Activated CD8-positive, alpha-beta memory T cell treated with anti-CD3 and anti-CD28 coated beads, Interleukin-2, amount 50 U/mL, for 48 hours (primary cell): ENCODE data around the gene CHST1.

ENCODE experiments used
- DNase-seq: peaks from one replicate; pipeline ENCODE4 v3.0.0-alpha.2; 2020

The CHST1 gene

GRCh38 chr11:45643598-45644260, 21.7 kb downstream of the CHST1 start:
- no peak for DNase-seq

DNA sequence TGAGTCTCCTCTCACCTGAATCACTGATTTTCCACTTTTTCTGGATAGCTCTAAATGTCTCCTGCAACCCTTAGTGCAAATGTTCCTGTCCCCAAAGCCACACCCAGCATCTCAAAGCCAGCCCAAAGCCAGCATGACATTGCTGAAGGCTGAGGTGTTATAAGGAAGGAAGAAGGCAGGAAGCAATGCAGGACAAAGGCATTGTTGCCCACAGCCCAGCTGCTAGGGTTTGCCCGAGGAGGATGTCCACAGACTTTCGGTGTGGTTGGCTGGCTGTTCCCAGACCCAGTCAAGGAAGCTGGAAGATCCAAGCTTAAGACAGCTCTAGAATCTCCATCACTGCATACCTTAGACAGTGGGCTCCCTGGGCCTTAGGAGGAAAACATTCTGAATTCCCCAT, 23.5 kb downstream of the CHST1 start:
- DNase-seq: no peak

DNA sequence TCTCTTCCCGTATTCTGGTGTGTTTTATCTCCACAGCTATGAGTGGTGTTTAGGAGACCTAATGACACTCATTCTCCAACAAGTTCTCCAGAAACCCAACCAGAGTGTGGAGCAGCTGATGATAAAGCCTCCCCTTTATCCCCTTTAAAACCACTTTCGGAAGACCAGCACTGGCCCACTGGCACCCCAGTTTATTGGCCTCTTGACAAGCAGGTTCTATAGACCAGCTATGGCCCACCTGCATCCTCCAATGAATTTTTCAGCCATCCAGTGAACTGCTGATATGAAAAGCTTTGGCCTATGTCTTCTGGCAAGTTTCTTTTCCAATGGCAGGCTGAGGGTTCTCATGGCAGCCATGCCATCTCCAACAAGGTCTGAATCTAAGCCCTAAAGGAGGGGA, 27.4 kb downstream of the CHST1 start:
- no peak for DNase-seq

- no peak for DNase-seq
These were observed 29.5 kb downstream of the CHST1 start for GRCh38 chr11:45635907-45636306.

DNA sequence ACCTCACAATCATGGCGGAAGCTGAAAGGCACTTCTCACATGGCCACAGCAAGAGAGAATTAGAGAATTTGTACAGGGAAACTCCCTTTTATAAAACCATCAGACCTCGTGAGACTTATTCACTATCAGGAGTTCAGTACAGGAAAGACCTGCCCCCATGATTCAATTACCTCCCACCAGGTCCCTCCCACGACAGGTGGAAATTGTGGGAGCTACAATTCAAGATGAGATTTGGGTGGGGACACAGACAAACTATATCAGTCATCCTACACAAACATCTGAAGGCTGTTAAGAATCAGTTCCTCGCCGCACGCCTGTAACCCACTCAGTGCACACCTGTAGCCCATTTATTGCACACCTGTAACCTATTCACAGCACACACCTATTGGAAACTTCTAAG, 39.8 kb downstream of the CHST1 start:
- no peak for DNase-seq

DNA sequence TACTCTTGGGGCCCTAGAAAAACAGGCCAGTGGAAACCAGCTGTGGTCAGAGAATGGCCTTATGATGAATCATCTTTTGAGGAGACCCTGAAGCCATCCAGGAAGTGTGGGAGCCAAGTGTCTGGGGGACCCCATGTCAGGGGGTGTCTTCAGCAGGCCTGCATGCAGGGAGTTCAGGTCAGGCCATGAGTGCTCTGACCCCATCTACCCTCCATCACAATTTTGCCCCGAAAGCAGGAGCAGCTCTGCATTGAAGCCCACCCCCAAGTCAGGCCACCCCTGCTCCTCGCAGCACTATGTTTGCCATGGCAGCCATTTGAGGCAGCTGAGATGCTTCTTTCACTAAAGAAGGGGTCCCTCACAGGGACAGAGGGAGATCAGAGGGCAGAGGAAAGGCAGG, 41.3 kb downstream of the CHST1 start:
- no peak for DNase-seq

DNA sequence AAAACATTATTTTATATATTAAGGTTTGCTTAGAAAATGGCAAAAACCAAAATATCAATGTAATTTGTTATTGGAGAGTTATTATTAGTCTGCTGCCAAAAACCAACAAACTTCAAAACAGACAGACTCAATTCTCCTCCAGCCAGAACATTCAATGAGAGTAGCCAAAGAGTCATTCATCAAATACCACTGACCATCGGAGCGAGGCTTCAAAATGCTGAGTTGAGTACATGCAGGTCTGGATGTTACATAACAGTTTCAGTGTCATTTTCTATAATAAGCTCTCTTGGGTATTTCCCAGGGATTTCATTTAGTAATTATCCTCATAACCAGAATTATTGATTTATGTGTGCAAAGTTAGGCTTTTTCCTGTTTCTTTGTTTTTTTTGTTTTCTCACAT, 42.6 kb downstream of the CHST1 start:
- DNase-seq: no peak

DNA sequence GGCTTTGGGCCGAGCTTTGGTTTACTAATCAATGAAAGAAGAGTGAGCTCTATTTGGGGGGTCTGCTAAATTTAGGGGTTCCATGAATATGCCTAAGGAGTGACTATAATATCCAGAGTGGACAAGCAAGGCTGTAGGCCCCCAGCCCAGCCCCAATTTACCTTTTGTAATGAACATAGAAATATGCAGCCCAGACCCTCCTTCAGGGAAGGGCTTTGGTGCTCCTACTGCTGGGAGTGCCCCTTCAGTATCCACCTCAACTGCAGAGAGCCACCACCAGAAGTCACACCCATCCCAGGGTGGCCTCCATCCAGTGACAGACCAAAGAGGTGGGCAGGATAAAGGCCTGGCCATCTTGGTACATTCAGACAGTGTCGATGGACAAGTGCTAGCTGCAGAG, 43.1 kb downstream of the CHST1 start:
- DNase-seq: no peak

DNA sequence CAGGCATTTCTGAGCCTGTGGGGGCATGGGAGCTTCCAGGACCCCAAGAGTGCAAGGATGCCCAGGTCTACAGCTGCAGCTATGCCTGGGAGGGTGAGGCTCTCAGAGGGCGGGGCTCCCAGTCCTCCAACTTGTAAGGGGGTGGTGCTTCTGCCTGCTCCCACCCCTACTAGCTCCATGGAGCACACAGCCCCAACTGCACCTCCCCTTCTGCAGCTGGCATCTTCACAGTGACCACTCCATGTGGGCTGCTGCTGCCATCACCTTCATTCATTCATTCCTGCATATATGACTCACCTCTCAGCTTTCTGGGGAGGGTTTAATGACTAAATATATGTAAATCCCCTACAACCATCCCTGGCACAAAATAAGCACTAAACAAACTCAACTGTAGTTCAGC, 43.8 kb downstream of the CHST1 start:
- DNase-seq: no peak

- DNase-seq: no peak
These were observed 45.2 kb downstream of the CHST1 start for GRCh38 chr11:45620243-45620642.

DNA sequence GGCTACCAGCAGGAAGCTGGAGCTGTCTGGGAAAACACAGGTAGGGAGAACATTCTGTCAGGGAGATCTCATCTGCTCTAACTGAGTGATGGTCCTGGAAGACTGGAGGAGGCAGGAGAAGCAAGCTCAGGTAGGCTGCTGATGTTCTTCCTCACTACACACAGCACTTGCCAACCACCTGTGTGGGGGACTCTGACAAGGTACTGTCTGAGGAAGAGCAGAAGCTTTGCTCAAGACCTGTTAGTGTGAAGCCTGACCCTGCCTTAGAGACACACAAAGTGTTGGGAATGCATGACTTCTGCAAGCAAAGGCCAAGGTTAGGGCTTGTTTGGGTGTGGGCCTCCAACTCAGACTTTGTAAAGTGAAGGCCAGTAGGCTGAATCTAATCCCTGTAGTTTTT, 46.5 kb downstream of the CHST1 start:
- DNase-seq: no peak

- no peak for DNase-seq
These were observed 47.4 kb downstream of the CHST1 start for GRCh38 chr11:45617871-45618601.

DNA sequence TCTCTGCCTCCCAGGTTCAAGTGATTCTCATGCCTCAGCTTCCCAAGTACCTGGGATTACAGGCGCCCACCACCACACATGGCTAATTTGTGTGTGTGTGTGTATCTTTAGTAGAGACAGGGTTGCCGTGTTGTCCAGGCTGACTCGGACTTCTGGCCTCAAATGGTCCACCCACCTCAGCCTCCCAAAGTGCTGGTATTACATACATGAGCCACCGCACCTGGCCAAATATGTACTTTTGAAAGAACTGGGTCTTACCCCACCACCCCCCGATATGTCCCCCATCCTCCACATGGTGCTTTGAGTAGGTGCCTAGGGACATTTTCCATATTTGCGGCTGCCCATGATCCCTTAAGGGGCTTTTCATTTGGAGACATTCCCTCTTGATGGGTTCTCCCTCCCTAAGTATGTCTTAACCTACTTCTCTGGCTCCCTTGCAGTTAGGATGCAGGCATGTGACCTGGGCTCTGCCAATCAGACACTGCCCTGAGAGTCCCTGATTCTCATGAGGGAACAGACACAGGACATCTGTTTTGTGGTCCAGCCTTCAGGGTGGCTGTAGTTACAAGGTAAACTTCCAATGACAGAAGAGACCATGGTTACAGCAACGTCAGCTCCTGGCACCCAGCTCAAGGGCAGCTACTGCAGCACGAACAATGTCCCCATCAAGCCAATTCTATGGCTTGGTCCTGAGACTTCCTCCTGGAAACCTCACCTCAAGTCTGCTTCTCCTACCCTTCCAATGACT, 48.4 kb downstream of the CHST1 start:
- DNase-seq: no peak

- DNase-seq: no peak
These were observed 50.1 kb downstream of the CHST1 start for GRCh38 chr11:45615182-45615792.

GRCh38 chr11:45614196-45614828, 51.1 kb downstream of the CHST1 start:
- DNase-seq: no peak

GRCh38 chr11:45610627-45611026, 54.8 kb downstream of the CHST1 start:
- no peak for DNase-seq

DNA sequence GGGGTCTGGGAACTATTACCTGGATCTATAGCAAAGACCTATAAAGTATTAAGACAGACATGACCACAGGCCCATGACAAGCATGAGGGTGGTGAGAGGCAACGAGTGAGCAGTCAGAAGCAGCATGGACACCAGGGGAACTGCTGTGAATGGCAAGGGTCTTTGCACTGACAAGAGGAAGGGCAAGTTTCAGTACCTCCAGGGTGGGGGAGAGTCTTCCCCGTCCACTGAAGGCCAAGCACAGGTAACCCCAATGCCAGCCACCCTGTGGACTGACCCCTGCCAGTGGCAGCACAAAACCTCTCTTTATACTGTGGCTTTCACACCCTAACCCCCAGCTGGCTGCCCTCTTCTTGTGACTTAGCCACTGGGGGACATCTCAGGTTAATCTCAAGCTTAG, 55.5 kb downstream of the CHST1 start:
- no peak for DNase-seq

DNA sequence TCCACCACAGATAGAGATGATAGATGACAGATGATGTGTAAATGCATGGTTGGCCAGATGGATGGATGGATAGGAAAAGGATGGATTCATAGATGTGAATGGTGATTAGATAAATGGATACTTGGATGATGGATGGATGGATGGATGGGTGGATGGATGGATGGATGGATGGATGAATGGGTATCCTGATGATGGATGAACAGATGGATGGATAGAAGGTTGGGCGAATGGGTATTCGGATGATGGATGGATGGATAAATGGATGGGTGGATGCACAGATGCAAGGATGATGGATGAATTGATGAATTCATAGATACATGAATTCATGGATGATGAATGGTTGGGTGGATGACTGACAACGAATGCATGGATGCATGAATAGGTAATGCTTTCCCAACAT, 56.1 kb downstream of the CHST1 start:
- DNase-seq: no peak

DNA sequence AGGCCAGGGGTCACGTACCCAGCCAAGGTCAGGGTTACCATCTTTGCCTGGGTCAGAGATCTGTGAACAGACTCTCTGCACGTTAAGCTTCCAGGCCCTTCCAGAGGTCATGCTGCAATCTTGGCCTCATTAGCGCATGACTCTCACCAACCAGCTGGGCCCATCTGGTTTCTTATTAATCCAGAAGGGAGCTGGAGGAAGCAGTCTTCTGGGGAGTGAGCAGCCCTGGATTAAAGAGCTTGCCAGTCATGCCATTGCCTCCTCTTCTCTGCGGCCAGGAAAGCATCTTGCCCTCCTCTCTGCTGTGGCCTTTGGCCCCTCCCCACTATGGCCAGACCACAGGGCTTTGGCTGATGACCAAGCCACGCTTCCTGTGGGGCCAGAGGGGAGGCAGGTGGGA, 57.4 kb downstream of the CHST1 start:
- DNase-seq: no peak

GRCh38 chr11:45606514-45607281, 58.7 kb downstream of the CHST1 start:
- DNase-seq: no peak

DNA sequence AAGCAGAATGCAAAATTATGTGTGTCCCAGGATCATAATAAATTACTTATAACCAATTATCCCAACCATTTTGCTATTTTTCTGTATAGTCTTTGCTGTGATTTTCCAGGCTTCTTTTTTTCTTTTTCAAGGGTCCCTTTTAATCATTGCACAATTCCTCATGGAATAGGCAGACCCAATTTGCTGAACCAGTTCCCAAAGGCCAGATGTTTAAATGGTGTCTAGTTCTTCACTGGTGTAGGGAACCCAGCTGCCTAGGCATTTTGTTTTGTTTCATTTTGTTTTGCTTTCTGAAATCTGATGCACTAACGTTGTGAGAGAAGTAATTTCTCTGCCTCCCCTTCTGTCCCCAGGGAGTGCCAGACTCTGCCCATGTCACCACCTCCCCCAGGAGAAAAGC, 60.4 kb downstream of the CHST1 start:
- DNase-seq: no peak

DNA sequence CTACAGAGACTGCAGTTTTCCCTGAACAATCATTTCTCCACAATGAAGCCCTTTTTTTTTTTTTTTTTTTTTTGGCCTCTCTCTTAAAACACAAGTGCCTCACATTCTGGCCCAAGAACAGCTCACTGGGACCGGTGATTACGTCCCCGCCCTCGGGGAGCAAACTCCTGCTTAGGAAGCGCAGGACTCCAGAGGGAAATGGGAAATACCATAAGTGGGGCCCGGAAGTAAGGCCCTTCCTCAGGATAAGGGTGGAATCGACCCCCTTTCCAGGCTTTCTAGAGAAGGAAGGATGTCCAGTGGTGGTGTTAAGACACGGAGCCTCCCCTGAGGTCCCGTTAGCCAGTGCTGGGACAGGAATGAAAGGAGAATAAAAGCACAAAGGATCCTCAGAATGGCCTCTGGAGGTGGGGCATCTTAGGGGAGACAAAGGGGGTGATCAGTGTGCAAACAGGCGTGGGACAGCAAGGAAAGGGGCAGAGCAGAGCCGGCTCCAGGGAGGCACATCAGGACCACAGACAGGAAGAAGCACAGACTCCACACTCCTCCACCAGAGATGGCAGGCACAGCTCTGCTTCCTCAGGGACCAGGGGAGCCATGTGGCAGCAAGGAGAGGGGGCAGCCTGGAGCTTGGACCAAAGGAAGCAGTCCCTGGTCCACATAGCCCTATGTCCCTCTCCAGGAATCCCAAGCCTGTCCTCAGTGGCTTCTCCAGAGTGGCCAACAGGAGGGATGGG, 61.3 kb downstream of the CHST1 start:
- no peak for DNase-seq
